Suprapubic skin (tissue), 4 donors: ENCODE results near the gene UBASH3A.

Source experiments
- EP300 ChIP-seq: sonication (generic); formaldehyde crosslinking; IDR thresholded peaks from one replicate; pipeline ENCODE4 v1.6.1; 2017; ENCODE audit warnings: antibody characterized with exemption
- POLR2A ChIP-seq, 2 donors: fragments of 450-650 bp; IDR thresholded peaks; one replicate each; pipeline ENCODE4 v1.6.1; 2017; ENCODE audit warnings: antibody characterized with exemption in 2 of 2, mild to moderate bottlenecking in 2 of 2, moderate library complexity in 2 of 2
- POLR2AphosphoS5 ChIP-seq, 3 donors: sonication (generic); formaldehyde crosslinking; IDR thresholded peaks; one replicate each; pipeline ENCODE4 v1.6.1; 2017; ENCODE audit warnings: antibody characterized with exemption in 3 of 3
- TF ChIP-seq, protein P1 (sequence below), 2 donors: fragments of 200-600 bp in 1 of 2; fragments of 450-650 bp in 1 of 2; sonication (generic) in 1 of 2; IDR thresholded peaks; one replicate each; pipeline ENCODE4 v1.5.1; 2016 to 2019; ENCODE audit warnings: antibody characterized with exemption in 2 of 2, mild to moderate bottlenecking in 1 of 2, moderate library complexity in 1 of 2

DNA sequence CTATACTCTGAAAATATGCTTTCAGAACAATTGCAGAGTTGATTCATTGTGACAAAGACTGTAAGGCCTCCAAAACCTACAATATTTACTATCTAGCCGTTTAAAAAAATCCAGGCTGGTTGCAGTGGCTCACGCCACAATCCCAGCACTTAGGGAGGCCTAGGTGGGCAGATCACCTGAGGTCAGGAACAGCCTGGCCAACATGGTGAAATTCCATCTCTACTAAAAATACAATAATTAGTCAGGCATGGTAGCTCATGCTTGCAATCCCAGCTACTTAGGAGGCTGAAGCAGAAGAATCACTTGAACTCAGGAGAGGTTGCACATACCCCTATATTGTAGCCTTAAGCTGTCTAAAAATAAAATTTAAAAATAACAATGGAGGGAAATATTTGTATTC lies 47.7 kb upstream of the UBASH3A start:
- TF ChIP-seq EP300 (no peak), POLR2A (IDR thresholded peaks at IDR 0.05) (no peak), POLR2AphosphoS5 (IDR thresholded peaks at IDR 0.05) (no peak)
- TF ChIP-seq, protein P1, sequence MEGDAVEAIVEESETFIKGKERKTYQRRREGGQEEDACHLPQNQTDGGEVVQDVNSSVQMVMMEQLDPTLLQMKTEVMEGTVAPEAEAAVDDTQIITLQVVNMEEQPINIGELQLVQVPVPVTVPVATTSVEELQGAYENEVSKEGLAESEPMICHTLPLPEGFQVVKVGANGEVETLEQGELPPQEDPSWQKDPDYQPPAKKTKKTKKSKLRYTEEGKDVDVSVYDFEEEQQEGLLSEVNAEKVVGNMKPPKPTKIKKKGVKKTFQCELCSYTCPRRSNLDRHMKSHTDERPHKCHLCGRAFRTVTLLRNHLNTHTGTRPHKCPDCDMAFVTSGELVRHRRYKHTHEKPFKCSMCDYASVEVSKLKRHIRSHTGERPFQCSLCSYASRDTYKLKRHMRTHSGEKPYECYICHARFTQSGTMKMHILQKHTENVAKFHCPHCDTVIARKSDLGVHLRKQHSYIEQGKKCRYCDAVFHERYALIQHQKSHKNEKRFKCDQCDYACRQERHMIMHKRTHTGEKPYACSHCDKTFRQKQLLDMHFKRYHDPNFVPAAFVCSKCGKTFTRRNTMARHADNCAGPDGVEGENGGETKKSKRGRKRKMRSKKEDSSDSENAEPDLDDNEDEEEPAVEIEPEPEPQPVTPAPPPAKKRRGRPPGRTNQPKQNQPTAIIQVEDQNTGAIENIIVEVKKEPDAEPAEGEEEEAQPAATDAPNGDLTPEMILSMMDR (IDR thresholded peaks at IDR 0.05) = no peak
